Gastroesophageal sphincter (tissue), 3 donors: ENCODE data around the gene HSBP1.

Experiments used
- CTCF ChIP-seq, 4 experiments: fragments of 200-600 bp in 2 of 4; fragments of 450-650 bp in 2 of 4; sonication (generic) in 1 of 4; IDR thresholded peaks; one replicate each; pipeline ENCODE4 v1.5.1; 2017 to 2019; ENCODE audit warnings: antibody characterized with exemption in 4 of 4, mild to moderate bottlenecking in 2 of 4, moderate library complexity in 2 of 4
- POLR2A ChIP-seq, 2 donors: fragments of 450-650 bp; IDR thresholded peaks; one replicate each; pipeline ENCODE4 v1.6.1; 2017; ENCODE audit warnings: antibody characterized with exemption in 2 of 2, mild to moderate bottlenecking in 2 of 2, moderate library complexity in 1 of 2

DNA sequence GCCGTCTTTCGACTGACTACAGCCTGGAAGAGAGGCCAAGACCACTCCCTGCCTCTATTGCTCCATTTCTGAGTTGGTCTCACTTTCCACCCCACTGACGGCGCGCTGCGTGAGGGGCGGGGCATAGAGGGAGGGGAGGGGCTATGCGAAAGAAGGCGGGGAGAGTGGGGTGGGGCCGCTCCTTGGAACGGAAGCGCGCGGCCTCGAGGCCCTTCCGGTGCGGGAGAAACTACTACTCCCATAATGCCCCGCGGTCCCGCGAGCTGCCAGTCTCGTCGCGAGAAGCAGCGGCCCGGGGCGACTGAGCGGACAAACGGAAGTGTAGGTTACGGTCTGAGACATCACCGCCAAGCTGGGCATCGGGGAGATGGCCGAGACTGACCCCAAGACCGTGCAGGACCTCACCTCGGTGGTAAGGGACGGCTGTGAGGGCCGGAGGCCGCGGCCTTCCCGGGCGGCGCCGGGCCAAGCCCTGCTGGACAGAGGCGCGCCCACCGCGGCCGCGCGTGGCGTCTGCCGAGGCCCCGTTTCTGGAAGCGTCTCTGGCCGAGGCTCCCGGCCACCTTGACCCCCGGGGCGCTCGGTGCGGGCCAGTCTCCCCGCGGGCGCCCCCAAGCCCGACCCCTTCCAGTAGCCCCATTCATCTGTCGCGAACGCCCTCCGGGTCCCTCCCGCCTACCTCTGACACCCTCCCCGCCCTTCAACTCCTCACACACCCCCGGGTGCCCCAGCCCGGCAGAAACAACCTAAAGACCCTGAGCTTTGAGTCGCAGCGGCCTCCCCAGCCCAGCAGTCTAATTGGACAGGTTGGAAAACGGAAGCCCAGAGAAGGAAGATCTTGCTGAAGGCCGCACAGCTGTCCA is at the start of gene HSBP1:
- peak in 3 of 4 experiments; percentile 16 to 44 (median 17) for TF ChIP-seq CTCF (IDR thresholded peaks at IDR 0.05)
- peak; percentile 49 to 56 for TF ChIP-seq POLR2A (IDR thresholded peaks at IDR 0.05)
